GM18867 (cell line): ENCODE results near the gene EFCAB13.
"Not testable (repeated sequence)": the region's sequence is repeated elsewhere in the genome, so short reads cannot be mapped to it uniquely, and the experiment has no call there.

Experiments
- ATAC-seq: cut with Tn5 transposase; IDR thresholded peaks from one replicate; pipeline ENCODE4 v1.9.1; 2021; ENCODE audit warnings: mild to moderate bottlenecking, moderate library complexity; ENCODE audit not compliant: unreplicated experiment

The EFCAB13 gene

DNA sequence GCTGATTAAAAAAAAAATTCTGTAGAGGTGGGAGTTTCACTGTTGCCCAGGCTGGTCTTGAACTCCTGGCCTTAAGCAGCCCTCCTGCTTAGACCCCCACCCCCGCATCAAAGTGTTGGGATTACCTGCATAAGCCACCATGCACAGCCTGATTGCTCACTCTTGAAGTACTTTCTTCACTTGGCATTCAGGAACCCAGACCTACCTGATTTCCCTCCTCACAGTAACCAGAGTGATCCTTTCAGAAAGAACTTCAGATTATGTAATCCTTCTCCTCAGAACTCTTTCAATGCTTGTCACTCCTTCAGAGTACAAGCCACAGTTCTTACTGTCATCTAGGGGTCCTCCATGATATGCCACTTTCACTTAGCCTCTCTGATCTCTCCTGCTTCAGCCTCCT is 1.4 kb downstream of the EFCAB13 start:
- no peak for ATAC-seq

DNA sequence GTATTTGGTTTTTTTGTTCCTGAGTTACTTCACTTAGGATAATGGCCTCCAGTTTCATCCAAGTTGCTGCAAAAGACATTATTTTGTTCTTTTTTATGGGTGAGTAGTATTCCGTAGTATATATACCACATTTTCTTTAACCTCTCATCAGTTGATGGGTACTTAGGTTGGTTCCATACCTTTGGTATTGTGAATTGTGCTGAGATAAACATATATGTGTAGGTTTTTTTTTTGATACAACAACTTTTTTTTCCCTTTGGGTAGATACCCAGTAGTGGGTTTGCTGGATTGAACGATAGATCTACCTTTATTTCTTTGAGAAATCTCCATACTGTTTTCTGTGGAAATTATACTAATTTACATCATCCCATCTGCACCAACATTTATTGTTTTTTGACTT is 6.8 kb downstream of the EFCAB13 start:
- no peak for ATAC-seq

DNA sequence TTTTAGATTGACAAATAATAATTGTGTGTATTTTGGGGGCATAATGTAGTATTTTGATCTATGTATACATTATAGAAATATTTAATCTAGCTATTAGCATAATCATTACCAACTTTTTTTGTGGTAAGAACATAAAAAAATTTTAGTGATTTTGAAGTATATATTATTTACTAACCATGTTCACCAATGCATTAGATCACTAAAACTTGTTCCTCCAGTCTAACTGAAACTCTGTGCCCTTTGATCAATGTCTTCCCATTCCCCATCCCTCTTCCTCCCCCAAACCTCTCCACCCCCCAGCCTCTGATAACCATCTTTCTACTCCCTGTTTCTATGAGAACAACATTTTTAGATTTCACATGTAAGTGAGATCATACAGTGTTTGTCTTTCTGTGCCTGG is 8.5 kb downstream of the EFCAB13 start:
- no peak for ATAC-seq

DNA sequence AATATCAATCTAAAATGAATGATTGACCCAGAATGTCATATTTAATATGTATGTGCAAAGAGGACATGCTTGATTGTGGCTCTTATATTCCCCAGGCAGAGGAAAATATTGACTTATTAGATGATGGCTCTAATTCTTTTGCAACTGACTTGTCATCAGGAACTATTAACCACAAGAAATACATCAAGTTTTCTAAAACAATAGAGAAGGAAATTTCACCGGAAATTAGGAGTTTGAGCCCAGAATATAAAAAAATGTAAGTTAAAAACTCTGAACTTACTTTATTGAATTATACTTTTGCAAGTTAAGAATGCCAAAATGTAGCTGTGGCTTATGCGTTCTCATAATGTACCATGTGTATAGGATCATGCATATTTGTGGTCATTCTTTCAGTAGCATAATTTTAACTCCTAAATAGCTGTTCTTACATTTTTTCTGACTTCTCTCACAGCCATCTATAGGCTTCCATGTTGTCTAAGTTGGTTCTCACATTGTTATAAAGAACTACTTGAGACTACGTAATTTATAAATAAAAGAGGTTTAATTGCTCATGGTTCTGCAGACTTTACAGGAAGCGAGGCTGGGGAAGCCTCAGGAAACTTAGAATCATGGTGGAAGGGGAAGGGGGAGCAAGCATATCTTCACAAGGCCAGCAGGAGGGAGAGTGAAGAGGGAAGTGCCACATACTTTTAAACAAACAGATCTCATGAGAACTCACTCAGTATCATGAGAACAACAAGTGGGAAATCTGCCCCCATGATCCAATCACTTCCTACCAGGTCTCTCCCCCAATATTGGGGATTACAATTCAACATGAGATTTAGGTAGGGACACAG is 11.6 kb downstream of the EFCAB13 start:
- ATAC-seq, result no peak

DNA sequence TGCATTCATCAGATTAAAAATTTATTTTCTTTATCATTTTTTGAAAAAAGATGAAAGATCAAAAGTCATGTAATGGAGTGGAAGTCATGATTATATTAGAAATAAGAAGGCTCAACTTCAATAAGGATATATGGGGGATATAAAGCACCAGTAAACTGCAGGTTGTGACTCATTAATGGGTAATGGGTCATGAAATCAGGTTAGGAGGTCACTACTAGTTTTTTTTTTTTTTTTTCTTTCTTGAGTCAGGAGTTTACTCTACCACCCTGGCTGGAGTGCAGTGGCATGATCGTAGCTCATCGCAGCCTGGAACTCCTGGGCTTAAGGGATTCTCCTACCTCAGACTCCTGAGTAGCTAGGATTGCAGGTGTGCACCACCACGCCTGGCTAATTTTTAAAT is 14.3 kb downstream of the EFCAB13 start:
- ATAC-seq, result no peak

DNA sequence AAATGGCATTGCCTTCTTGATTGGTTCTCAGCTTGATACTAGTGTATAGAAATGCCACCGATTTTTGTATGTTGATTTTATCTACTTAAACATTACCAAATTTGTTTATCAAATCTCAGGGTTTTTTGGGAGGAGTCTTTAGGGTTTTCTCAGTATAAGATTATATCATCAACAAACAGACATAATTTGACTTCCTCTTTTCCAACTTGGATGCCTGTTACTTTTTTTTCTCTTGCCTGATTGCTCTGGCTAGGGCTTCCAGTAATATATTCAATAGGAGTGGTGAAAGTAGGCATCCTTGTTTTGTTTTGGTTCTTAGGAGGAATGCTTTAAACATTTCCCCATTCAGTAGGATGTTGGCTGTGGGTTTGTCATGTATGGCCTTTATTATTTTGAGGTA is 29.1 kb downstream of the EFCAB13 start:
- no peak for ATAC-seq

DNA sequence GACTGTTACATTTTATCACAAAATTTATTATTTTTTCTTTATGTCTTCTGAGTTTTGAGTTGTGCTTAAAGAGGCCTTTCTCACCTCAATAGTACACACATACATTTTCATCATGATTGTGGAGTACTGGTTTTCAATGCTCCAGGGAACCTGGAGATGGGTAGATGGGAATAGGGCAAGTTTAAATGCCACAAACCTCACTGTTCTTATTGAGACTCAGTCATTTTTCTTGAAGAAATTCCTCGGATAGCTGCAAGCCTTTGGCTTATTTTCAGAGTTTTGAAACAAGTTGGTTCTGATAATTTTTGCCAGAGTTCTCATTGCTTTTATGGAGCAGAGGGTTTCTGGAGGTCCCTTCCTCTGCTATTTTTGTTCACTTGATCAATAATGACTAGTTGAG is 34.9 kb downstream of the EFCAB13 start:
- no peak for ATAC-seq

DNA sequence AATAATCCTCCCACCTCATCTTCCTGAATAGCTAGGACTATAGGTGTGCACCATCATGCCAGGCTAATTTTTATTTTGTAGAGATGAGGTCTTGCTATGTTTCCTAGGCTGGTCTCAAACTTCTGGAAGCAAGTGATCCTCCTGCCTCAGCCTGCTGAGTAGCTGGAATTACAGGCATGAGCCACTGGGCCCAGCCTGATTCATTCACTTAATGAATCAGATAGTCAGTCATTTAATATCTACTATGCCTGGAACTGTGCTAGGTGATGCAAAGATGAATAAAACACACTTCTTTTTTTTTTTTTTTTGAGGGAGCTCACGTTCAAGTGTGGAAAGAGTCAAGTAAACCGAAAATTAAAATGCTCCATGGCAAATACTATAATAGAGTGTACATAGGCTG is 39.4 kb downstream of the EFCAB13 start:
- ATAC-seq, result no peak

DNA sequence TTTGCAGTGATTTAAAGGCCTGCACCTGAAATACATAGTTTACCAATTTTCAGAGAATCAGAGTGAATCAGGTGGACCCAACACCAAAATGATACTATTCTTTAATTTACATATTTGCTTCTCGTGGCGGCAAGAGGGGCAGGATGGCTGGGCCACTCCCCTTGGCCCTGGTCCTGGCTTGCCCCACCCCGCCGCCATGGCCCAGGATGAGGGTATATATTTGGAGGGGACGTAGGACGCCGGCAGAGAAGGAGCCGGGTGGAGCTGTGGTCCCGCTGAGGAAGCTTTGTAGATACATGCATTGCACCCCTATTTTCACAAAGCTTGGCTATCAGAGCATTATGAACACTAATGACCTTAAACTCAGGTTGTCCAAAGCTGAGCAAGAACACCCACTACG is 43.5 kb downstream of the EFCAB13 start:
- no peak for ATAC-seq

DNA sequence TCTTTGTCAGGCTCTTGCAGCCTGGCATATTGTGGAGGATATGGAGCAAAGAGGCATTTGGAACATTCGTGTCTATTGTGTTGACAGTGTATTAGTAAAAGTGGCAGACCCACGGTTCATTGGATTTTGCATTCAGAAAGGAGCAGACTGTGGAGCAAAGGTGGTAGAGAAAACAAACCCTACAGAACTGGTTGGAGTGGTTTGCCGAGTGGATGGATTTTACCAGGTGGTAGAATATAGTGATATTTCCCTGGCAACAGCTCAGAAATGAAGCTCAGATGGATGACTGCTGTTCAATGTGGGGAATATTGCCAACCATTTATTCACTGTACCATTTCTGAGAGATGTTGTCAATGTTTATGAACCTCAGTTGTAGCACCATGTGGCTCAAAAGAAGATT is 44.5 kb downstream of the EFCAB13 start:
- no peak for ATAC-seq

DNA sequence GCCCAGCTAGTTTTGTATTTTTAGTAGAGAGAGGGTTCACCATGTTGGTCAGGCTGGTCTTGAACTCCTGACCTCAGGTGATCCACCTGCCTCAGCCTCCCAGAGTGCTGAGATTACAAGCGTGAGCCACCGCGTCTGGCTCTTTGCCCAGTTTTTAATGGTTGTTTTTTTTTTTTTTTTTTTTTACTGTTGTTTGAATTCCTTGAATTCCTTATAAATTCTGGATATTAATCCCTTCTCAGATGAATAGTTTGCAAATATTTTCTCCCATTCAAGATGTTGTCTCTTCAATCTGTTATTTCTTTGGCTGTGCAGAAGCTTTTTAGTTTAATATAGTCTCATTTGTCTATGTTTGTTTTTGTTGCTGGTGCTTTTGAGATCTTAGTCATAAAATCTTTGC is 47.1 kb downstream of the EFCAB13 start:
- ATAC-seq, result not testable (repeated sequence)

DNA sequence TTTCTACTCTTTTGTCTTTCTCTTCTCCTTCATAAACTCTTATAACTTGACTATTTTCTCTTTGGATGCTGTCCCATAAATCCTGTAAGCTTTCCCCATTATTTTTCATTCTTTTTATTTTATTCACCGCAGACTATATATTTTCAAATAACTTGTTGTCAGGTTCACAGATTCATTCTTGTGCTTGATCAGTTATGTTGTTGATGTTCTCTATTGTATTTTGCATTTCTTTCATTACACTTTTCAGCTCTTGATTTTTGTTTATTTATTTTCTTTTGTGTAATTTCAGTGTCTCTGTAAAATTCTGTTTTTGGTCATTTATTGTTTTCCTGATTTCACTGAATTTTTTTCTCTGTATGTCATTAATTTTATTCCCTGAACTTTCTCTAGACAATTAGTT is 49.2 kb downstream of the EFCAB13 start:
- ATAC-seq, result no peak

DNA sequence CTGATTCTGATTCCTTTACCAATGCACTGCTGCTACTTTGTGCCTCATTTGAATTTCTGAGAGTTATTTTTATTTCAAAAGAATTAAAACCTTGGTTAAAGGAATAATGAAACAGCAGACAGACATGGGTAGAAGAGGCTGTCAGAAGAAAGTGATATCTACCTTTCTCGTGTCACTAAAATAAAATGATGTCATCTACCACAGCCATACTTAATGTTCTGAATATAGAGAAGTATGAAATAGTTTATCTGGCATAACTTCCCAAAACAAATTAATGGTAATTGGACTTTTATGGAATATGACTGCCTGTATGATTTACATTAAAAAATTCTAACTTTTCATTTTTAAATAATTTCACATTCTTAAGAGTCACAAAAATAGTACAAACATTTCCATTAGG is 52.5 kb downstream of the EFCAB13 start:
- no peak for ATAC-seq

DNA sequence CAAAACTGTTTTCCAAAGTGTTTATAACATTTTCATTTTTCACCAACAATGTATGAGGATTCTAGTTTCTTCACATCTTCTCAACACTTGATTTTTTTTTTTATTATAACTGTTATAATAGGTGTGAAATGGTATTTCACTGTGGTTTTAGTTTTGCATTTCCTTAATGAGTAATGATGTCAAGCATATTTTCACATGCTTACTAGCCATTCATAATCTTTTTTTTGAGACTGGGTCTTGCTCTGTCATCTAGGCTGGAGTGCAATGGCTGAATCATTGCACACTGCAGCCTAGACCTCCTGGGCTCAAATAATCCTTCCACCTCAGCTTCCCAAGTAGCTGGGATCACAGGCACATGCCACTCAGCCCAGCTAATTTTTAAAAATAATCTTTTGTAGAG is 65.1 kb downstream of the EFCAB13 start:
- ATAC-seq, result no peak

DNA sequence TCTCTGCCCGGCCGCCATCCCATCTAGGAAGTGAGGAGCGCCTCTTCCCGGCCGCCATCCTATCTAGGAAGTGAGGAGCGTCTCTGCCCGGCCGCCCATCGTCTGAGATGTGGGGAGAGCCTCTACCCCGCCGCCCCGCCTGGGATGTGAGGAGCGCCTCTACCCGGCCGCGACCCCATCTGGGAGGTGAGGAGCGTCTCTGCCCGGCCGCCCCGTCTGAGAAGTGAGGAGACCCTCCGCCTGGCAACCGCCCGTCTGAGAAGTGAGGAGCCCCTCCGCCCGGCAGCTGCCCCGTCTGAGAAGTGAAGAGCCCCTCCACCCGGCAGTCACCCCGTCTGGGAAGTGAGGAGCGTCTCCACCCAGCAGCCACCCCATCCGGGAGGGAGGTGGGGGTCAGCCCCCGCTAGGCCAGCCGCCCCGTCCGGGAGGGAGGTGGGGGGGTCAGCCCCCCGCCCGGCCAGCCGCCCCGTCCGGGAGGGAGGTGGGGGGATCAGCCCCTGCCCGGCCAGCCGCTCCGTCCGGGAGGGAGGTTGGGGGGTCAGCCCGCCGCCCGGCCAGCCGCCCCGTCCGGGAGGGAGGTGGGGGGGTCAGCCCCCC is 73.9 kb downstream of the EFCAB13 start:
- not testable (repeated sequence) for ATAC-seq

DNA sequence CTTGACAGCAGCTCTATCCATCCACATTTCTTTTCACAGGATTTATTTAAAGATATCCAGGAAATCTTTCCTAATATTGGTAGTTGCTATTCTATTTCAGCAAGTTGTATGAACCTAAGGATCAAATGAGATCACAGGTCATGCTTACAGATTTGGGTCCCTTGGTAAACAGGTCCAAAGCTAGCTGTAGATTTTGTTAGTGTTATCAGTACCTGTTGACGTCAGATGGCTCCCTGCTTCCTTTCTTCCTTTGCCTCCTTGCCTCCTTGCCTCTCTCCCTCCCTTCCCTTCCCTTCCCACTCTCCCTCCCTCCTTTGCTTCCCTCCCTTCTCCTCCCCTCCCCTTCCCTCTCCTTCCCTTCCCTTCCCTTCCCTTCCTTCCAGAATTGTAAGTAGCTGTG is 76.6 kb downstream of the EFCAB13 start:
- ATAC-seq, result no peak

DNA sequence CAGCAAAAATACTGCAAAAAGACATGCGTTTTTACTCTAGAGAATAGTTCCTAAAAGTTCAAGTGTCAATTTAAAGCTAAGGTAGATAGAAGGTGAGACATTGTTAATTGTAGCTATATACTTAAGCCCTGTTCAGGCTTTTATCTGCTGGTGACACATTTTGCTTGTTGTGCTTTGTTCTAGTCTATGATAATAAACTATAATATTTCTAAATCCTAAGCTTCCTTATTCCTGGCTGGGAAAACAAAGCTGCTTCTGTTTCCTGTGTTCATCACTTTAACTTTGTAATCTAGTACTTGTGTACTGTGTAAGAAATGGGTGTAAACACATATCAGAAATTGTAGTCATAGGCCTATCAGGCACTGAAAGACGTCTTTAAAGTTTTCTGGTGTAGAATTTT is 77.3 kb downstream of the EFCAB13 start:
- ATAC-seq, result no peak

DNA sequence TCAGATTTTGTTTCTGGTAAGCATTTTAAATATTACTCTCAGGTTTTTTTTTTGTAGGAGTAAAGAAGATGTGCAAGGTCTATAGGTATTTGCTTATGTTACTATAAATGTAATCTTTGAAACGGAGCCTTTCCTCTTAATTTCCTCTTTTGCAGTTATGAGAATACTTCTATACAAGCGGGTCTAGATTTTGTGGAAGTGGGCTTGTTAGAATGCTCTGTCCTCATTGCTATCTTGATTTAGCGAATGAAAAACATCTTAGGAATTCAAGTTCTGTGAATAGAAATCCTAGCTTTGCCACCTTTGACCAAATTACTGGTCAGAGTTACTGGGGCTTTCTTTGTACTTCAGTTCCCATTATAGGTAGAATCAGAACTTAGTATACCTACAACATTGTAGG is 80.3 kb downstream of the EFCAB13 start:
- ATAC-seq, result no peak

DNA sequence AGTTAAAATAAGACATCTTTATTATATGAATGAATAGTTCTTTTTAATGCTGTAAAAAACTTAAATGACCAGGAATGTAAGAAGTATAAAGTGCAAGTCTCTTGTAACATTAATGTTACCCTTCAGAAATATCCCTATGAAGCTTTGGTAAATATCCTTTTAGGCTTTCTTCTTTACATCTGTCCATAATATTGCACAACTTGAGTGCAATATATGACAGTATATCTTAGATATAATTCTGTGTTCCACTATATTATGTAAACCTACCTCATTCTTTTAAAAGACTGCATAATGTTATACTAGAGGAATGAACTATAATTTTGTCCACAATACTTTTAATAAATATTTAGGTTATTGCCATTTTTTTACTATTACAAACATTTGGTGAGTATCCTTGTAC is 81.1 kb downstream of the EFCAB13 start:
- no peak for ATAC-seq

DNA sequence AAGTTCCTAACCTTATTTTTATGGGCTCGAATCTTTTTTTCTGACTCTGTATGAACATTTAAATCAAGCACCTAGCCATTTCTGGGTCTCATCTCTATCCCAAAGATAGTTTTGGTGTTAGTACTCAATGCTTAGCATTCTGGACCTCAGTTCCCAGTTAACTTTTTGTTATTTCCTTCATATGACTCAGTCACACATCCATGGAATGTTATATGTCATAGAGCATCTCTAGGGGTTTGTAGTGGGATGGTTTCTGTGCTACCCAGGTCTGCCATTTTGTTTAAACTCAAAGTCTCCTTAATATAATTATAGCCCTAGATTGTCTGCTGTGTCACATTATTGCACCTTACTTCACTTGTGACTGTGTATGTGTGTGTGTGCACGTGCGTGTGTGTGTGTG is 90.1 kb downstream of the EFCAB13 start:
- no peak for ATAC-seq

DNA sequence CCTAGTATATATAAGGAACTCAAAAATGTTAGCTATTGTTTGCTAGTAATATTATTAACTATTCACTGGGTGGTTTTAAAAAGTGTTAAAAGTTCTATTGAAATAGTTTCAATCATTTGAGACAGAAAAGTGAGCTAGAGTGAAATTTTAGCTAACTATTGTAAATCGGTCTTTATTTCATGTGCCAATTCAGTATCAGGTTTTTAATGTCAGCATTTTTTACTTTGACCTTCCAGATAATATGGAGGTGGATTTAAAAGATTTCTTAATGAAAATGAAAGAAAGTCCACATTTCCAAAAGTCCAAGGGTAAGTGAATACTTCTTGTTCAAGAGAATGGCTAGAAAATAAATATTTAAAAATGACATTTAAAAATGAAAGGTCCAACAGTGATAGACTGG is 90.9 kb downstream of the EFCAB13 start:
- no peak for ATAC-seq

DNA sequence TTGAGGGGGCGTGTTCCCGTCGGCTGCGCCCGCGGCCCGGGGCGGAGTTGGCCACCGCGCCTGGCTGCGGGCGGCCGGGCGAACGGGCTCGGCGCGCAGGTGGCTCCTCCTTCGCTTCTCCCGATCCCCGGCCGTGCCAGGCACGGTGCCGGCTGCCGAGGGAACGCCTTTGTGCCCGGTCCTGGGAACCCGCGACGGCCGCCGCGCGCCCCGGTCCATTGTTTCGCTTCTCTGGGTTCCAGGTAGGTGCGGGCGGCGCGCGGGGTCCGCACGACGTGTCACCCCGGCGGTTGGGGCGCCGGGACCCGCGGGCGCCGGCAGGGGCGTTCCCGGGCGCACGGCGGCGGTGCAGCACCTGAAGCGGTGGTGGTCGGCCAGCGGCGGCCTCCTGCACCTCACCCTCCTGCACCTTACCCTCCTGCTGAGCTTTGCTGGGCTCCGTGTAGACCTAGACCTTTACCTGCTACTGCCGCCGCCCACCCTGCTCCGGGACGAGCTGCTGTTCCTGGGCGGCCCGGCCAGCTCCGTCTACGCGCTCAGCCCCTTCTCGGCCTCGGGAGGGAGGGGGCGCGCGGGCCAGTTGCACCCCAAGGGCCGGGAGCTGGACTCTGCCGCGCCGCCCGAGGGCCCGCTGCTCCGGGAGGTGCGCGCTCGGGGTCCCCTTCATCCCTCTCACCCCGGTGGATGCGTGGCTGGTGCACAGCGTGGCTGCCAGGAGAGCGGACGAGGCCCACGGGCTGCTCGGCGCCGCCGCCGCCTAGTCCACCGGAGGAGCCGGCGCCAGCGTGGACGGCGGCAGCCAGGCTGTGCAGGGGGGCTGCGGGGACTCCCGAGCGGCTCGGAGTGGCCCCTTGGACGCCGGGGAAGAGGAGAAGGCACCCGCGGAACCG is 99.9 kb downstream of the EFCAB13 start:
- no peak for ATAC-seq
